DMS 273 (cell line): ENCODE results near the gene LRRC55.

Experiments used
- DNase-seq: peaks from one replicate; lab custom pipeline; 2025; ENCODE audit not compliant: unreplicated experiment; lab: John Stamatoyannopoulos, UW

The LRRC55 gene

DNA sequence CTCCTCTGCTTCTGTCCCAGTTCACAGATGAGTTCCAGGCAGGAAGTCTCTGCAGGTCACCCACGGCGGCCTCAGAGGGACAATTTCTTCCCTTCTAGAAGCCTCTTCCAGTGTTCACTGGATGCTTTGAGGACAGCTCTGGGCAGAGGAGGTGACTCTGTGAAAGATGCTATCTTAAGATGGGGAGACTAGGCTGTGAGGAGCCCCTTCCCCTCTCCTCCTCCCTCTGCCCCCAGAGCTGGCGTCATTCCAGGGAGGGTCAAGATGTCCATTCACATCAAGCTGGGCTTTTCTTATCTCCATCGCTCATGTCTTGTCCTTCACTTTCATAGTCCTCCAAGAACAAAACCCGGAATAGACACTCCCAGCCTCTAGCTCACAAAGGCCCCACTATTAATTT, 51.9 kb downstream of the LRRC55 start:
- DNase-seq: no peak

GRCh38 chr11:57235761-57236703, 54.3 kb downstream of the LRRC55 start:
- DNase-seq: no peak

- peak; percentile 32 for DNase-seq
These were observed 55.5 kb downstream of the LRRC55 start, which contains the start of gene APLNR for GRCh38 chr11:57237204-57237681. APLNR (minus strand) TSS chr11:57237250; CDS start chr11:57237004, 246 bp downstream.

DNA sequence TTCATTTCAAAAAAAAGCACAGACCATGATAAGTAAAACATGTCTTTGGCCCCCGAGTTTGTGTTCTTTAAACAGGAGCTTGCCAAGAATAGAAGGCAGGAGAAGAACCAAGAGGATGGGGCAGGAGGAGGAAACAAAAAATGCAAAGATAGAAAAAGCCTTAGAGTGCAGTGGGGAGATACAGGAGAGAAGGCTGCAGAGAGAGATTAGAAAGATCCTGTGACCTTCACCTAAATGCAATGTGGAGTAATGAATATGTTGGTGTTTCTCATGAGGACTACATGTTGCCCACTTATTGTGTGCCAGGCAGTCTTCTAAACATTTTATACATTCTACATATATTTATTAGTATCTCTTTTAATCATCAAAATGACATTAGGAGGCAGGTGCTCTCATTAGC, 57.6 kb downstream of the LRRC55 start:
- no peak for DNase-seq

DNA sequence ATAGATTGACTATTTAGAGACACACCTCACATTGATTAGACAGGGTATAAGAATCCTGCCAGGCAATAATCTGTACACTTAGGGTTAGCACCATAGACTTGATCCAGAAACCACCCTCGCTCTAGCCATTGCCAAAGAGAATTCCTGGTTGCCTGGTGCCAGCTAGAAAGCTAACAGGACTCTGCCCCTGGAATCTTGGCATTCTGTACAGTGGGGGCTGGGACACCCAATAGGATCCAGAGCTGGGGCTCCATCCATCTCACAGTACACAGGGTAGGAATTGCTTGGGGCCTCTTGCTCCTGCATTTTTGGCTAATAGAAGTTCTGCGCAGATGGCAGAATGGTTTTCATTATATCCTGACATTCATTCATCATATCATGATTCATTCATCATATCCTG, 58.3 kb downstream of the LRRC55 start:
- peak; percentile 9 for DNase-seq

- DNase-seq: peak; percentile 46
These were observed 59.0 kb downstream of the LRRC55 start for GRCh38 chr11:57240757-57241156.
